HepG2 (cell line): ENCODE measurements around the gene ZNF382. TPM values are rescaled to one million over a fixed set of nuclear protein-coding genes. Genes with fewer than 3 reads are reported as not detected.

Source experiments
- ATAC-seq: fragments of 200-7000 bp; cut with Tn5 transposase; 3 replicates; pipeline ENCODE4 v1.9.1; 2020; ENCODE audit warnings: mild to moderate bottlenecking, moderate library complexity
- BruUV-seq: library from RNA; stranded (reverse); fragments of 400-500 nt; replicated peaks from 2 replicates; lab custom pipeline; 2021; lab: Mats Ljungman, UMichigan
- CTCF ChIA-PET: fragments of 300-600 bp; formaldehyde crosslinking; extraction: SDS; loops from one replicate; lab custom pipeline; 2021; ENCODE audit warnings: low total read pairs, inconsistent platforms, low intra/inter-chr PET ratio; lab: Yijun Ruan, JAX
- POLR2A ChIA-PET: fragments of 350-600 bp; sonication (Branson Sonifier 250); formaldehyde crosslinking; loops from one replicate; lab custom pipeline; 2020; ENCODE audit warnings: antibody characterized with exemption, inconsistent platforms; lab: Yijun Ruan, JAX
- DNase-seq: peaks from one replicate; pipeline ENCODE4 v3.0.0-alpha.2; 2015; ENCODE audit warnings: low spot score
- FAIRE-seq: peaks from 3 replicates; lab custom pipeline; 2011; peaks lifted over from hg19 to GRCh38; lab: Jason Lieb, UNC
- H2AFZ ChIP-seq: one replicate; pipeline ENCODE4 v1.6.1; 2011; ENCODE audit warnings: low read length, inconsistent platforms
- H3K27ac ChIP-seq: fragments of 300-600 bp; 3 replicates; pipeline ENCODE4 v1.8.0; 2011; ENCODE audit warnings: mixed run types, mild to moderate bottlenecking, mixed read lengths, low read length, inconsistent platforms; ENCODE audit not compliant: insufficient read depth; ENCODE audit errors: extremely low read length
- H3K27me3 ChIP-seq, 2 experiments: fragments of 200-600 bp in 1 of 2; 2 replicates in 1 of 2; 3 replicates in 1 of 2; pipeline versions ENCODE4 v1.6.0 to v1.8.0; 2011; ENCODE audit warnings: low read length in 2 of 2, mild to moderate bottlenecking in 2 of 2, moderate library complexity in 2 of 2, inconsistent platforms in 1 of 2; ENCODE audit not compliant: insufficient read depth in 2 of 2, control insufficient read depth in 1 of 2
- H3K36me3 ChIP-seq, 2 experiments: fragments of 200-600 bp in 1 of 2; replicated peaks in 1 of 2; 2 replicates in 1 of 2; 3 replicates in 1 of 2; pipeline versions ENCODE4 v1.5.1 to v1.8.0; 2011; ENCODE audit warnings: low read length in 2 of 2, inconsistent platforms in 1 of 2; ENCODE audit not compliant: insufficient read depth in 2 of 2, control insufficient read depth in 1 of 2
- H3K4me1 ChIP-seq: 2 replicates; pipeline ENCODE4 v1.5.1; 2012; ENCODE audit warnings: low read length, inconsistent platforms; ENCODE audit not compliant: insufficient read depth
- H3K4me2 ChIP-seq: 2 replicates; pipeline ENCODE4 v1.6.0; 2011; ENCODE audit warnings: low read depth, low read length, inconsistent platforms
- H3K4me3 ChIP-seq, 3 experiments: fragments of 200-600 bp in 1 of 3; sonication (generic), shearing (Covaris generic) in 1 of 3; replicated peaks in 1 of 3; 2 replicates each; pipeline ENCODE4 v1.5.1; 2011 to 2016; ENCODE audit warnings: low read length in 3 of 3, inconsistent platforms in 2 of 3, low read depth in 2 of 3, mild to moderate bottlenecking in 2 of 3, control low read depth in 1 of 3, mixed read lengths in 1 of 3; ENCODE audit not compliant: insufficient read depth in 1 of 3
- H3K79me2 ChIP-seq: one replicate; pipeline ENCODE4 v1.6.1; 2011; ENCODE audit warnings: low read length, inconsistent platforms; ENCODE audit not compliant: insufficient read depth
- H3K9ac ChIP-seq: 2 replicates; pipeline ENCODE4 v1.6.0; 2011; ENCODE audit warnings: mild to moderate bottlenecking, low read depth, low read length, inconsistent platforms; ENCODE audit not compliant: insufficient read depth
- H3K9me3 ChIP-seq: 2 replicates; pipeline ENCODE4 v1.5.1; 2012; ENCODE audit warnings: mild to moderate bottlenecking, low read length
- H4K20me1 ChIP-seq: 2 replicates; pipeline ENCODE4 v1.6.0; 2011; ENCODE audit warnings: inconsistent platforms, mild to moderate bottlenecking, low read length, moderate library complexity; ENCODE audit not compliant: insufficient read depth
- CREB1 ChIP-seq, 2 experiments: fragments of 450-650 bp in 1 of 2; IDR thresholded peaks; 2 replicates each; pipeline ENCODE4 v1.6.1; 2016 to 2017; ENCODE audit warnings: control low read depth in 1 of 2, mild to moderate bottlenecking in 1 of 2, missing compliant biosample characterization in 1 of 2, missing genetic modification characterization in 1 of 2
- POLR2AphosphoS2 ChIP-seq: IDR thresholded peaks from 2 replicates; pipeline ENCODE4 v1.6.1; 2011; ENCODE audit warnings: low read depth, low read length, improper control_type of control experiment
- REPIN1 ChIP-seq: sonication (generic); formaldehyde crosslinking; IDR thresholded peaks from 2 replicates; pipeline ENCODE4 v1.8.0; 2022; ENCODE audit warnings: missing genetic modification reagents, low read depth, mild to moderate bottlenecking, borderline replicate concordance
- SCMH1 ChIP-seq: sonication (generic); formaldehyde crosslinking; IDR thresholded peaks from 2 replicates; pipeline ENCODE4 v1.9.0; 2021; ENCODE audit warnings: missing genetic modification reagents, mild to moderate bottlenecking, borderline replicate concordance
- ZFP37 ChIP-seq: sonication (generic); formaldehyde crosslinking; IDR thresholded peaks from 2 replicates; pipeline ENCODE4 v1.4.0; 2020; ENCODE audit warnings: missing genetic modification reagents, borderline replicate concordance
- ZNF264 ChIP-seq: sonication (generic); formaldehyde crosslinking; IDR thresholded peaks from 2 replicates; pipeline ENCODE4 v1.4.0; 2020; ENCODE audit warnings: missing genetic modification reagents
- ZNF609 ChIP-seq: sonication (generic); formaldehyde crosslinking; IDR thresholded peaks from 2 replicates; pipeline ENCODE4 v1.4.0; 2020; ENCODE audit warnings: mild to moderate bottlenecking, missing genetic modification reagents, borderline replicate concordance
- WGBS: methylation state at CpG from one replicate; pipeline ENCODE4 v1.1.6; 2017; ENCODE audit warnings: low lambda C conversion rate; 5-methylcytosine and 5-hydroxymethylcytosine counted together
- in situ Hi-C: cut with HindIII; loops from 2 replicates; pipeline ENCODE4 v1.10.0; 2017; ENCODE audit warnings: low pct_unique_long_range_greater_than_20kb; ENCODE audit not compliant: extremely low pct_ligation_motif_present
- intact Hi-C: fragments of 100-400 bp; cut with micrococcal nuclease; formaldehyde crosslinking; loops from one replicate; pipeline ENCODE4 v1.10.0; 2022; ENCODE audit not compliant: unreplicated experiment
- polyA plus RNA-seq, 8 experiments: library from polyadenylated mRNA; depleted of rRNA in 3 of 8; stranded (reverse) in 7 of 8; unstranded in 1 of 8; fragments of >200 nt; fragmentation: Illumina TruSeq in 4 of 8; extraction: Trizol in 4 of 8; gene quantifications; 2 replicates each; pipeline versions ENCODE4 v1.2.1 to v1.2.3, GENCODE V29; 2011 to 2016; ENCODE audit warnings: low read depth in 4 of 8, missing spikeins in 1 of 8, mixed read lengths in 1 of 8; ENCODE audit not compliant: insufficient read depth in 1 of 8
- total RNA-seq, 5 experiments: library from RNA; depleted of rRNA; stranded (reverse); fragments of >200 nt; fragmentation: Illumina TruSeq; extraction: Trizol; gene quantifications; 2 replicates each; pipeline ENCODE4 v1.2.3, GENCODE V29; 2016; ENCODE audit warnings: low read depth in 1 of 5

ZNF382 gene
- total and polyA plus RNA-seq, 2 of the 13 experiments (the other 11 are each of a cell fraction or from before 2014, with no cell fraction given): 2.3 to 6.8 TPM

GRCh38 chr19:36574741-36575140 lies 30.4 kb upstream of the ZNF382 start:
- TF ChIP-seq SCMH1 (CRISPR knock-in tag): no peak
- TF ChIP-seq ZNF609: no peak
- TF ChIP-seq CREB1 (IDR thresholded peaks at IDR 0.05): no peak
- no peak for TF ChIP-seq CREB1 (CRISPR knock-in tag; IDR thresholded peaks at IDR 0.05)
- no peak for TF ChIP-seq REPIN1 (CRISPR knock-in tag)
- no peak for TF ChIP-seq ZFP37 (CRISPR knock-in tag)
- no peak for TF ChIP-seq ZNF264 (CRISPR knock-in tag)
- TF ChIP-seq POLR2AphosphoS2: no peak
- Histone ChIP-seq H2AFZ (no peak overlapping the region), H3K4me1 (peaks cover 20% of the 10 kb centered on the region), H3K9me3 (no peaks in the 10 kb centered on the region), H3K4me3 (peak overlapping the region; percentile 67 to 91 (median 77); a peak in 4 of 6 replicates), H3K4me2 (peak overlapping the region; percentile 72), H3K9ac (peak overlapping the region; percentile 81; the same call in 1 of the 2 replicates), H3K36me3 (peaks cover 3 to 12% of the 10 kb centered on the region in 2 experiments; a peak in 3 of 5 replicates), H3K27me3 (no peaks in the 10 kb centered on the region; a peak in 1 of 5 replicates), H4K20me1 (no peaks in the 10 kb centered on the region), H3K79me2 (peaks cover 23% of the 10 kb centered on the region), H3K27ac (no peak overlapping the region)
- WGBS: 77% methylated on average over 2 of the region's 2 CpGs
- DNase-seq: no peak
- ChIA-PET CTCF (no interaction called here), POLR2A (interaction anchor here (2.0 kb wide), 1 partner anchor 46 kb away, joined by 41 read pairs; the partner anchor contains the start of gene ZNF260)
- intact Hi-C loops (loop anchor here (5.0 kb wide), 2 partner anchors 113 to 263 kb away; partner anchors contain the start of genes ZNF567 and ZNF790), in situ Hi-C loops (no loop called here)
- no peak for FAIRE-seq
- ATAC-seq: no peak
- no TSS peak for BruUV-seq
